Left ventricle myocardium inferior (tissue), 1 donor: ENCODE data around the gene KCNT1. TPM values are rescaled to one million over a fixed set of nuclear protein-coding genes. Genes with fewer than 3 reads are reported as not detected.

ENCODE experiments used
- DNase-seq: peaks from one replicate; pipeline ENCODE4 v3.0.0-alpha.2; 2020
- H3K27ac ChIP-seq: fragments of 200-600 bp; replicated peaks from 2 replicates; pipeline ENCODE4 v1.8.0; 2021
- H3K27me3 ChIP-seq: fragments of 200-600 bp; 2 replicates; pipeline ENCODE4 v1.8.0; 2021; ENCODE audit warnings: low read depth
- H3K36me3 ChIP-seq: fragments of 200-600 bp; 2 replicates; pipeline ENCODE4 v1.8.0; 2021
- H3K4me1 ChIP-seq: fragments of 200-600 bp; 2 replicates; pipeline ENCODE4 v1.8.0; 2021
- H3K4me3 ChIP-seq: fragments of 200-600 bp; 2 replicates; pipeline ENCODE4 v1.8.0; 2021; ENCODE audit warnings: mild to moderate bottlenecking, moderate library complexity
- H3K9me3 ChIP-seq: fragments of 200-600 bp; replicated peaks from 2 replicates; pipeline ENCODE4 v1.8.0; 2021
- CTCF ChIP-seq: fragments of 200-600 bp; IDR thresholded peaks from 2 replicates; pipeline ENCODE4 v1.8.0; 2021; ENCODE audit warnings: antibody characterized with exemption, mild to moderate bottlenecking, borderline replicate concordance
- intact Hi-C: fragments of 100-400 bp; cut with micrococcal nuclease; formaldehyde crosslinking; loops from one replicate; pipeline ENCODE4 v1.11.0; 2022
- total RNA-seq: library from RNA; stranded (reverse); fragmentation: NEBNext Ultra II Directional; extraction: Animal tissue kit (Norgen Biotek cat#: 25700); gene quantifications from one replicate; pipeline ENCODE4 v1.2.1, GENCODE V29; 2021
- donor health status: DM: no; HTN: yes; CAD: no; lungs with severe emphysema.

KCNT1 gene
- total RNA-seq, 1 donor from 2014 or later = 3.3 TPM

- intact Hi-C loops = no loop called here
- H3K9me3 ChIP-seq = no peaks in the 10 kb centered on the region
- H3K27me3 ChIP-seq = peaks cover 43% of the 10 kb centered on the region
- no peak overlapping the region for H3K4me3 ChIP-seq
- H3K27ac ChIP-seq = no peak overlapping the region
- no peak for TF ChIP-seq CTCF
- no peaks in the 10 kb centered on the region for H3K36me3 ChIP-seq
- peaks cover 19% of the 10 kb centered on the region for H3K4me1 ChIP-seq
- DNase-seq = no peak
Measured at GRCh38 chr9:135795391-135795790, 93.4 kb downstream of the KCNT1 start.

- no peak for TF ChIP-seq CTCF
Measured at GRCh38 chr9:135796784-135797485, 95.0 kb downstream of the KCNT1 start.

GRCh38 chr9:135797507-135798262 lies 95.7 kb downstream of the KCNT1 start:
- Histone ChIP-seq H3K27ac (peak overlapping the region; percentile 69), H3K36me3 (no peaks in the 10 kb centered on the region), H3K4me3 (no peak overlapping the region), H3K27me3 (peaks cover 21% of the 10 kb centered on the region), H3K4me1 (peaks cover 19% of the 10 kb centered on the region), H3K9me3 (no peaks in the 10 kb centered on the region)
- TF ChIP-seq CTCF = peak; percentile 72
- intact Hi-C loops = no loop called here
- peak; percentile 50 for DNase-seq

More at GRCh38 chr9:135796784-135797485, 95.0 kb downstream of the KCNT1 start:
- Histone ChIP-seq H3K27me3 (peaks cover 28% of the 10 kb centered on the region), H3K9me3 (no peaks in the 10 kb centered on the region), H3K36me3 (no peaks in the 10 kb centered on the region), H3K4me1 (peaks cover 19% of the 10 kb centered on the region), H3K4me3 (no peak overlapping the region), H3K27ac (no peak overlapping the region)
- DNase-seq = no peak
- intact Hi-C loops = no loop called here

GRCh38 chr9:135798263-135798585 lies 96.2 kb downstream of the KCNT1 start:
- intact Hi-C loops = no loop called here
- H3K4me1 ChIP-seq = peaks cover 19% of the 10 kb centered on the region
- H3K9me3 ChIP-seq = no peaks in the 10 kb centered on the region
- no peak overlapping the region for H3K4me3 ChIP-seq
- no peaks in the 10 kb centered on the region for H3K36me3 ChIP-seq
- peak overlapping the region; percentile 69 for H3K27ac ChIP-seq
- no peak for TF ChIP-seq CTCF
- DNase-seq = no peak
- peaks cover 21% of the 10 kb centered on the region for H3K27me3 ChIP-seq

GRCh38 chr9:135799261-135799660 lies 97.3 kb downstream of the KCNT1 start:
- no peak overlapping the region for H3K27ac ChIP-seq
- no peaks in the 10 kb centered on the region for H3K9me3 ChIP-seq
- H3K4me1 ChIP-seq = peaks cover 19% of the 10 kb centered on the region
- peaks cover 10% of the 10 kb centered on the region for H3K27me3 ChIP-seq
- no peaks in the 10 kb centered on the region for H3K36me3 ChIP-seq
- no peak for TF ChIP-seq CTCF
- no peak for DNase-seq
- intact Hi-C loops = no loop called here
- no peak overlapping the region for H3K4me3 ChIP-seq
